ENCODE results near the gene PLCH1.
A peak's percentile ranks its signal among the peaks of the same experiment; 100 is the strongest.

PLCH1 gene, protein sequence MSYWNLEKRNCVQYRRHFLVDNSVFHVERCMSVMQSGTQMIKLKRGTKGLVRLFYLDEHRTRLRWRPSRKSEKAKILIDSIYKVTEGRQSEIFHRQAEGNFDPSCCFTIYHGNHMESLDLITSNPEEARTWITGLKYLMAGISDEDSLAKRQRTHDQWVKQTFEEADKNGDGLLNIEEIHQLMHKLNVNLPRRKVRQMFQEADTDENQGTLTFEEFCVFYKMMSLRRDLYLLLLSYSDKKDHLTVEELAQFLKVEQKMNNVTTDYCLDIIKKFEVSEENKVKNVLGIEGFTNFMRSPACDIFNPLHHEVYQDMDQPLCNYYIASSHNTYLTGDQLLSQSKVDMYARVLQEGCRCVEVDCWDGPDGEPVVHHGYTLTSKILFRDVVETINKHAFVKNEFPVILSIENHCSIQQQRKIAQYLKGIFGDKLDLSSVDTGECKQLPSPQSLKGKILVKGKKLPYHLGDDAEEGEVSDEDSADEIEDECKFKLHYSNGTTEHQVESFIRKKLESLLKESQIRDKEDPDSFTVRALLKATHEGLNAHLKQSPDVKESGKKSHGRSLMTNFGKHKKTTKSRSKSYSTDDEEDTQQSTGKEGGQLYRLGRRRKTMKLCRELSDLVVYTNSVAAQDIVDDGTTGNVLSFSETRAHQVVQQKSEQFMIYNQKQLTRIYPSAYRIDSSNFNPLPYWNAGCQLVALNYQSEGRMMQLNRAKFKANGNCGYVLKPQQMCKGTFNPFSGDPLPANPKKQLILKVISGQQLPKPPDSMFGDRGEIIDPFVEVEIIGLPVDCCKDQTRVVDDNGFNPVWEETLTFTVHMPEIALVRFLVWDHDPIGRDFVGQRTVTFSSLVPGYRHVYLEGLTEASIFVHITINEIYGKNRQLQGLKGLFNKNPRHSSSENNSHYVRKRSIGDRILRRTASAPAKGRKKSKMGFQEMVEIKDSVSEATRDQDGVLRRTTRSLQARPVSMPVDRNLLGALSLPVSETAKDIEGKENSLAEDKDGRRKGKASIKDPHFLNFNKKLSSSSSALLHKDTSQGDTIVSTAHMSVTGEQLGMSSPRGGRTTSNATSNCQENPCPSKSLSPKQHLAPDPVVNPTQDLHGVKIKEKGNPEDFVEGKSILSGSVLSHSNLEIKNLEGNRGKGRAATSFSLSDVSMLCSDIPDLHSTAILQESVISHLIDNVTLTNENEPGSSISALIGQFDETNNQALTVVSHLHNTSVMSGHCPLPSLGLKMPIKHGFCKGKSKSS (N-terminal part only)

DNA sequence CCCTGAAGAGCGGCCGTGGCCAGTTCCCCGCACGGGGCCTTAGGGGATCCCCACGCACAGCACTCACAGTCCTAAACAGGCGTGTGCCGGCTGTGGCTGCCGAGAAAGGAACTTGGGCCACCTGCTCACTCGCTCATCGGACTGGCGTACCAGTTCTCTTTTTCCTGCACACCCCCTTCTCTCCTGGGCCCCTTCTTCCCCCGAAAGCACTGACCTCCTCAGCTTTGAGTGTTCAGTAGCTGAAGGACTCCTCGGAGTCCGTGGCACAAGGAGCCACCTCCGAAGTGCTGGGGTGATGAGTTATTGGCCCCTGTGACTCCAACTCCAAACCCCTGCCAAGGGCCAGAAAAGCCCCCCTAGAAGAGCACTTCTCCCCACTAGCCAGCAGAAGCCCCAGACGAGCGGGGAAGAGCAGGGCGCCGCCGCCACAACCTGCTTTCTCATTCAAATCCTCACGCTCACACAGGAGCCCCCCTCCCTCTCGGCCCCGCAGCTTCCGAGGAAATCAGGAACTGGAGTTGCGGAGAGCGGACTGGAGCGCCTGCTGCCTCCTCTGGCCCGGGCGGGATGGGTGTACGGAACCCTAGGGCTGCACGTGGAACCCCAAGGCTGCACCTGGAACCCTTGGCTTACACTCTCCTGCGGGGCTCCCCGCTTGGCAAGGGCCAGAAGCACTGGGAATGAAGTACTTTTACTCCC, at the start of gene PLCH1:
Gene PLCH1, minus strand, starts transcription at position 446 of the 699 bp plus-strand sequence. CDS start 40,847 bp downstream, outside the sequence.
- DNase-seq: peak; percentile 22 to 30

DNA sequence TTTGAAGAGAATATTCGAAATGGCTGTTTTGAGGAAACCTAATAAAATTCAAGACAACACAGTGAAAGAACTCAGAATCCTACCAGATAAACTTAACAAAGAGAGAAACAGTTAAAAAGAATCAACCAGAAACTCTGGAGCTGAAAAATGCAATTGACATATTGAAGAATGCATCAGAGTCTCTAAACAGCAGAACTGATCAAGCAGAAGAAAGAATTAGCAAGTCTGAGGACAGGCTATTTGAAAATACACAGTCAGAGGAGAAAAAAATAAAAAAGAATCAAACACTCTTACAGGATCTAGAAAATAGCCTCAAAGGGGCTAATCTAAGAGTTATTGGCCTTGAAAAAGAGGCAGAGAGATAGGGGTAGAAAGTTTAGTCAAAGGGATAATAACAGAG, 47.7 kb upstream of the PLCH1 start:
- DNase-seq: no peak

DNA sequence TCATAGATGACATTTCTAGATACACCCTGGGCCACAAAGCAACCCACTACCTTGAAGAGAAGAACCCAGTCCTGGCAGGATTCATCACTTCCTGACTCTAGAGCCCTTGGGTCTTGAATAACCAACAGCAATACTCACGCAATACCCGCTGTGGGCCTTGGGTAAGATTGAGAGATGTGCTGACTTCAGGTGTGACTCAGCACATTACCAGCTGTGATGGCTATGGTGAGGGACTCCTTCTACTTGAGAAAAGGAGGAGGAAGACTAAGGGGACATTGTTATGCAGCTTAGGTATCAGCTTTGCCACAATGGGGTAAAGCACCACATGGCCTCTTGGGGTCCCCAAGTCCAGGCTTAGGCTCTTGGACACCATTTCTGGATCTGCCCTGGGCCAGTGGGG, 46.3 kb upstream of the PLCH1 start:
- DNase-seq: no peak

DNA sequence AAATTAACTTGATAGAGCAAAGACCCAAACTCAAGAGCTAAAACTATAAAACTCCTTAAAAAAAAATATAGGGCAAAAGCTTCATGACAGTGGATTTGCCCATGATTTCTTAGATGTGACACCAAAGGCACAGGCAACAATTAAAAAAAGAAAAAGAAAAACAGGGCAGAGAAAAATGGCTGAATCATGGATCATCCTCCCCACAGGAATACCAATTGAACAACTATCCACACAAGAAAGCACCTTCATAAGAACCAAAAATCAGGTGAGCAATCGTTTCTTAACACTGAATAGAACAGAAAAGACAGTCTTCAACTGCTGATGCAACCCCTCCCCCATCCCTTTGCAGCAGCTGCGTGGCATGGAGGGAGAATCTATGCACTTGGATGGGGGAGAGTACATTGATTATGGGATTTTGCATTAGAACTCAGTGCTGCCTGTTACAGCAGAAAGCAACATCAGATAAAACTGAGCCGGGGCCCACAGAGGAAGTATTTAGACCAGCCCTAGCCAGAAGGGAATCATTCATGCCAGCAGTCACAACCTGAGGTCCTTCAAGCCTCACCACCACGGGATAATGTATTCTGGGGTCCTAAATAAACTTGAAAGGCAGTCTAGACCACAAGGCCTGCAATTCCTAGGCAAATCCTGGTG, 45.5 kb upstream of the PLCH1 start:
- no peak for DNase-seq

DNA sequence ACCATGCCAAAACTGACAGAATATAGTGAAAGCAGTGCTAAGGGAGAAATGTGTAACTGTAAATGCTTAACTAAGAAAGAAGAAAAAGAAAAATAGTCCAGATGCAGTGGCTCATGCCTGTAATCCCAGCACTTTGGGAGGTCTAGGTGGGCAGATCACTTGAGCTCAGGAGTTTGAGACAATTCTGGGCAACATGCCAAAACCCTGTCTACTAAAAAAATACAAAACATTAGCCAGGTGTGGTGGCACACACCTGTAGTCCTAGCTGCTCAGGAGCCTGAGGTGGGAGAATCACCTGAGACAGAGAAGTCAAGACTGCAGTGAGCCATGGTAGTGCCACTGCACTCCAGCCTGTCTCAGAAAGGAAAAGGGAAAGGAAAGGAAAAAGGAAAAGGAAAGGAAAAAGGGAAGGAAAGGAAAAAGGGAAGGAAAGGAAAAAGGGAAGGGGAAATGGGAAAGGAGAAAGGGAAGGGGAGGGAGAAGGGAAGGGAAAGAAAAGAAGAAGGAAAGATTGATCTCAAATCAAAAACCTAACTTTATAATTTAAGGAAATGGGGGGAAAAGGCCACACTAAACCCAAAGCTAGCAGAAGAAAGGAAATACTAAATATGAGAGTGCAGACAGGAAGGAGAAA, 40.9 kb upstream of the PLCH1 start:
- no peak for DNase-seq

DNA sequence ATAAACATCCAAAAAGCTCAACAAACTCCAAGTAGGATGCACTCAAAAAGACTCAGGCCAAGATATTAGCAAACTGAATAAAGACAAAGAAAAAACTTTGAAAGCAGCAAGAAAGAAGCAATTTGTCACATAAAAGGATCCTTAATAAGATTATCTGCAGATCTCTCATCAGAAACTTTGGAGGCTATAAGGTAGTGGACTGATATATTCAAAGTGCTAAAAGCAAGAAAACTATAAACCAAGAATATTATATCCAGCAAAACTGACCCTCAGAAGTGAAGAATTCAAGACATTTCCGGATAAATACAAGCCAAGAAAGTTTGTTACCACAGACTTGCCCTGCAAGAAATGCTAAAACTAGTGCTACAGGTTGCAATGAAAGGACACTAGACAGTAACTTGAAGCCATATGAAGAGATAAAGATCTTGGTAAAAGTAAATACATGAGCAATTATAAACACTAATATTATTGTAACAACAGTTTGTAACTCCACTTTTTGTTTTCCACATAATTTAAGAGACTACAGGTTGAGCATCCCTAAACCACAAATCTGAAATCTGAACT, 37.6 kb upstream of the PLCH1 start:
- DNase-seq: no peak

DNA sequence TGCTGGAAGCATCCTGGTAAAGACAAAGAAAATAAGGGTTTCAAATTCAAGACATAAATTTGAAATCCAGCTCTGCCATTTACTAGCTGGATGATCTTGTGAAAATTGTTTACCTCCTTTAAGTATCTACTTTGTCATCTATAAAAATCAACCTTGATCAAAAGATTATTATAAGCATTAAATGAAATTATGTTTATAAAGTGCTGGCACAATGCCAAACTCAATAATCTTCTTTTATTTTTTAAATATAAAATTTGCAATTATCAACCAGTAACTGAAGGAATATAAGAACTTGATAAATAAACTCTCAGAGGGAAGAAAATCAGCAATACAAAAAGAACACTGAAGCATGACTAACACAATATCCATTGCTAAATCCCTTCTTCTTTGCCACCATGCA, 35.4 kb upstream of the PLCH1 start:
- no peak for DNase-seq

DNA sequence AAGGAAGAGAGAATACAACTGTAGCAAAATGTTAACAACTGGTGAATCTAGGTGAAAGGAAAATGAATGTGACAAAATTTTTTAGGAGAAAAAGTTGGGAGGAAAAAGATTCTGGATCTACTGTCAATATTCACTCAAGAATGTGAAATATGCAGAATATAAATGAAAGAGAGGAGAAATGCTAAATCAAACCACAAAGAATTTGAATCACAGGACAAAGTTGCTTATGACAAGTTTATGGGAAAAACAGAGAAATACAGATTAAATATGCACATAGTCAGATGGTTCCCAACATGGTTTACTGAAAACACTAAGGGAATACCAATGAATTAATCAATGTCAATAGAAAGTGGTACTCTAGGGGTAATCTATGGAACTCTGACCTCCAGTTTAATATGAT, 33.6 kb upstream of the PLCH1 start:
- DNase-seq: no peak

DNA sequence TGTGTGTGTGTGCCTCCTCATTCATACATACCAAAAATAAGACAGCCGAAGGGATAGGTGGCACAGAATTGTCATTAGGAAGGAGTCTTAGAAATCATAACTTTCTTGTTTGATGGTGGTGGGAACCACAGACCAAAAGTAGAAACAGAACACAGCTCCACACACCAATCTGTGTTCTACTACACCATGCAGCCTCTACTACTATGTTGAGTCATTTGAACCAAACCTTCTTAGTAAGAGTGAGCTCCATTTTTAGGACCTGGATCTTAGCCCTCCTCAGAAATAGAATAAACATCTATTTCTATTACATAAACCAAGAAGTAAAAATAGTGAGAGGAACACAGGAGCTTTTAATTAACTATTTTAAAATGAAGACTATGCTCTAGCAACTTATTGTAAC, 27.9 kb upstream of the PLCH1 start:
- DNase-seq: no peak

DNA sequence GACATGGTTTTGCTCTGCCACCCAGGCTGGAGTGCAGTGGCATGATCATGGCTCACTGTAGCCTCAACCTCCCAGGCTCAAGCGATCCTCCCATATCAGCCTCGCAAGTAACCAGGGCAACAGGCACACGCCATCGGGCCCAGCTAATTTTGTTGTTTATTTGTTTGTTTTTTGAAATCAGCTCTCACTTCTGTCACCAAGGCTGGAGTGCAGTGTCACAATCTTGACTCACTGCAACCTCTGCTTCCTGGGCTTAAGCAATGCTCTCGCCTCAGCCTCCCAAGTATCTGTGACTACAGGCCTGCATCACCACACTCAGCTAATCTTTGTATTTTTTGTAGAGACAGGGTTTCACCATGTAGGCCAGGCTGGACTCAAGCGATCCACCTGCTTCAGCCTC, 26.3 kb upstream of the PLCH1 start:
- DNase-seq: no peak

DNA sequence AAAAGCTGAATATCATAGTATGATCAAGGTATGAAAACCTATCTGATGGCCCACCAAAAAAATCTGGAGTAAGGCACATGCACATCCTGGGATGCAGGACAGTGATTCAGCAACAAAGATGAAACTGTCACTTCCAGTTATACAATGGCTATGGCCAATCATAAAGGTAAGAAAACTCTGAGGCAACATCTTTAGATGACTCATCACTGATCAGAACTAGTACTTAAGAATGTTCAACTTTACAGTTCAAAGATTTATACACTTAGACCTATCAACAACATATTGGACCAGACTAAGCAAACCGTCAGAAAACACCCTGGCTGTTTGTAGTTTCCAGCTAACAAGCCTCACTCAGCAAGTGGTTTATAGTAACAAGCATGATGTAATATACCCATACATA, 21.3 kb upstream of the PLCH1 start:
- no peak for DNase-seq

DNA sequence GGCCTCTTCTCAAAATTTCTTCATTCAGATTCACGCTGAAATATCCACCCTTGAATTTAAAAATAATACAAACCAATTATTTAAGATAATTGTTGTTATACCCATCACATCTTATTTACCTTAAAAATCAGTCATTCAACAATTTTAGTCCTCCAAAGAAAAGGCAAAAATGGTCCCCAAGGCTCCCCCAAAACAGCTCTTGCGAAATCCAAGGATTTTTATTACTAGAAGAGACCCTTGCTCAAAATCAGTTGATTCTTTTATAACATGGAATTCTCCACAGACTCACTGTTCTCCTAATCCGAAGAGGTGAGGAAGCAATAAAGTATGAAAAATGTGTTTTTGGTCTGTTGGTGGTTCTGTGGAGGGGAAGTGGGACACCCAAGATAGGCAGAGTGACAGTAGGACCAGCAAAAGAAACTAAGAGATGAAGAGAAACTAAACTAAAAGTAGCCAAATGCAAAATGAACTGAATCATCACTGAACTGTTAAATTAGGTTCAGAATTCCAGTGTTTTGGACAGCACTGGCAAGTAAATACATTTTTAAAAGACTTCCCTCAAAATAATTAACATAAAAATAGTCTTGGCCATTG, 19.1 kb upstream of the PLCH1 start:
- DNase-seq: no peak

DNA sequence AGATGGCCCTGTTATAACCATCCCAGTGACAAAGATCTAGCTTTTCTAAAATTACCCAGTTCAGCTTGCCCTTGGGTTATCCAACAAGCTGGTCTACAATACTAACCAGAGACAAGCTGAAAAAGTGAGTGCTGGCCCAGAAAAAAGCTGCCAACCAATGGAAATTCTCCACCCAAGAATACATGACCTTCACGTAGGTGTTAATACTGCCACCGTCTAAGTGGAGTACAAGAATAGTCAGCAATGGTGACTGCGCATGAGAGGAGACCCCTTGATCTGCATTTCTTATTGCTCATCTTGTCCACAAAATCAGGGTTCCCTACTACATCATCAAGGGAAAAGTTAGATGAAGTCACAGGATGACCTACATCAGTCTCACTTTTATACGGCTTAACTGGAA, 15.8 kb upstream of the PLCH1 start:
- DNase-seq: no peak

DNA sequence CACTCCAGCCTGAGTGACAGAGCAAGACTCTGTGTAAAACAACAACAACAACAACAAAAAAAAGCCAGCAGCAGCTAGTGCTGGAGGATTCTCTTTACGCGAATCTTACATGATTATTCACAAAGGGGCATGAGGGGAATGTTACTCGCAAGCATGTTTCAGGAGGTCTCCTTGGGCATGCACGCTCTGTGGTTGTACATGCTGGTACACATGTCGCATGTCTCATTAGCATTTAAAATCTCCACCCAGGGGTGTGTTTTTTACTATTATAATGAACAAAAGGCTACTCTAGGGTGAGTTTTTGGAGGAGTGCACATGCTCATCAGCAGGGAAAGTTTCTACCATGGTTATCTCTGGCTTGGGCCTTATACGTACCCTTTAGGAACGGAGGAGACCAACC, 12.7 kb upstream of the PLCH1 start:
- DNase-seq: no peak

DNA sequence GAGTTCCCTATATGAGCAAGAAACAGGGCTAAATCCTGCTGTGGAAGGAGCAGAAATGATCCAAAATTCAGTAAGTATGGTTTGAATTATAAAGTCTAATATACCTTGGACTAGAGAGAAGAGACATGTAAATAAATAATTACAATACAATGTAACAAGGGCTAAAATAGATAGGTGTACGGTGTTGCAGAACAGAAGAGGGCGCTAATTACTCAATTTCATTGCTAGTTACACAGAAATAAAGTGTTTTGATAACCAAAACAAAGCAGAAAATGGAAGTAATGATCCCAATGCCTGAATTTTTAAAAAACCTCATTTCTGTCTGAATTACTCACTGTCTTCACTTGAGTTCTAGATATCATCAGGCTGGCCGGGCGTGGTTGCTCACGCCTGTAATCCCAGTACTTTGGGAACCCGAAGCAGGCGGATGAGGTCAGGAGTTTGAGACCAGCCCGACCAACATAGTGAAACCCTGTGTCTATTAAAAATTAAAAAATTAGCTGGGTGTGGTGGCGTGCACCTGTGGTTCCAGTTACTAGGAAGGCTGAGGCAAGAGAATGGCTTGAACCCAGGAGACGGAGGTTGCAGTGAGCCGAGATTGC, 8.3 kb upstream of the PLCH1 start:
- DNase-seq: no peak

DNA sequence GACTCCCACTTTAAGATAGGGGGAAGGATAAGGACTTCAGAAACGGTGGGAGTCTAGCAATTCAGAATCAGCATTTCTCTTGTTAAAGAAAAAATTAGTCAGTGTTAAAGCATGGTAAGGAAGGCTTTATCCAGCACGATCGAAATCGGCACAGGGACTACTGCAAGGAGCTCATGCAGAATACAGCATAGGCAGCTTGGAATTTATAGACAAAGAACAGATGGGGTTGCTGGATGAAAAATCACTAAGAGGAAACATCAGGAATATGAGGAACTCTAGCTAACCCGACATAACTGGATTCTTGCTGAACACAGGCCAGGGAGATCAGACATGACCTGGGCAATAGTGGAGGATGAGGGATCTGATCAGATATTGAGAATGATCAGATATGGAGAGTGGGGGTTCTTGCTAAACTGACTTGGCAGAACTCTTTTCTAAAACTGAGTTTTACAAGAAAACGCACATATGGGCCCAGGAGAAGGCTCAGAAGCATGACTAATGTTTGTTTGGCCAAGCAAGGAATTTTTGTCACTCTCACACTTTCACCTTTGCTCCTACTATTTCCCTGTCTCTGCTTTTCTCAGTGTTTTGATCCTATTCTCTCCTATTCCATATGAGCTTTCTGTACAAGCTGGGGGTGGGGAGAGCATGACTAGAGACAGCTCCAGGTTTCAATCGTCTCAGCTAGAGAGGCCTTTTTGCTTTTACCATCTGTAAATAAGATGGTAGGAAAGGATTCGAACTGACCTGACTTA, 3.9 kb upstream of the PLCH1 start:
- no peak for DNase-seq

DNA sequence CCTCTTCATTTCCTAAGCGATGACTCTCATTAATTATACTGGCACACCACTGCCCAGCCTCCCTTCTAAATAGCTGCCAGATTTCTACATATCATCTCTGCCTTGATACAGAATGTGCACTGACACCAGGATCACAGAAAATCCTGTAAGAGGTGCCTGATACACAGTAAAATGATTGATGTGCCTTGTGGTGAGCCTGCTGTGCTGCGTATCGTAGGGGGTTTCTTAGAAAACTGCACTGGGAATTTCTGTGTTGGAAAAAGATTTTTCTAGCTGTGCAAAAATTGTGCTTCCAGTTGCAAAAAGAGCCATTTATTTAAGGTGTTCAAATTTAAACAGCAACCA, 3.0 kb upstream of the PLCH1 start:
- no peak for DNase-seq

DNA sequence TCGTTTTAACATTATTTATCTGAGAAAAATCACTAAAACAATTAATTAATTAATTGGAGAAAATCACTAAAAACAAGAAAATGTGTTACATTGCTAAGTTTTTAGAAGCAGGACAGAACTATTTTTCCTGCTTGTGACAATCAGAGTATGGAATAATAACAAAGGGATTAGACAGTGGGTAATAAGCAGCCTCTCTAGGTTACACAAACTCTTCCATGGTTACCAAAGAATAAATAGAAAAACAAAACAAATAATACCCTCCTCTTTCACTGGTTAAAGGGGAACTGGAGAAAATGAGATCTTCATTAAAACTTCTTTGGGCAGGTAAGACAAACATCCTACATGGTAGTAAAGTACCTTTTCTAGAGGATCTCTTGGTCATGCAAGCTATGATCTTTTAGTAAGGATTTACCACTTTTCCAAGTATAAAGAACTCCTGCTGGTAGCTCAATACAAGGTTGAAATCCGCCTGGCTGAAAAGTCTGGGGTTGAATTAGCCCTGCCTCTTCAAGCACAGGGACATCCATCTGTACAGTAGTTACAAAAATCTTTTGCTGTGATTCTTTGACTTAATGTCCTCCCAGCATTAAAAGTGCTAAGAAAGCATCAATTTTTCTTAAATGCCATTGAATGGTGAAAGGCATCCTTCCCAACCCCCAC, 2.5 kb upstream of the PLCH1 start:
- DNase-seq: no peak

DNA sequence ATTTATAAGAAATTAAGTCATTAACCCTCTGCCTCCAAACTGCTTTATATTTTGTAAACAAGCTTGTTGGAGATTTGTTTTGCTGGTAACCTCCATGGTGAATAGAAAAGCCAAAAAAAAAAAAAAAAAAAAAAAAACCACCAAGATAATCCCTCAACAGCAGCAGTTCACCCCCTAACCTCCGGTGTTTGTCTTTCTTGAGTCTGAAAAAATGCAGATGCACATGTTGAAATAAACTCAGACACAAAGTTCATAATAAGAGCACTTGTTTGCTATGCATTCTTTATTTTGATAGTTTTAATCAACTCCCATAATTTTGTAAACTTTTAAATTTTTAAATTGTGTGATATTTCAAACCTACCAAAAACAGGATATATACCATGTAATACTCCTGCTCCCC, 1.8 kb upstream of the PLCH1 start:
- no peak for DNase-seq
